ENCODE measurements around the gene CSAD. TPM values are rescaled to one million over a fixed set of nuclear protein-coding genes. Genes with fewer than 3 reads are reported as not detected.

The CSAD gene
- polyA plus RNA-seq, 1 of the 3 experiments (the other 2 are of a cell fraction), result 32.2 TPM

DNA sequence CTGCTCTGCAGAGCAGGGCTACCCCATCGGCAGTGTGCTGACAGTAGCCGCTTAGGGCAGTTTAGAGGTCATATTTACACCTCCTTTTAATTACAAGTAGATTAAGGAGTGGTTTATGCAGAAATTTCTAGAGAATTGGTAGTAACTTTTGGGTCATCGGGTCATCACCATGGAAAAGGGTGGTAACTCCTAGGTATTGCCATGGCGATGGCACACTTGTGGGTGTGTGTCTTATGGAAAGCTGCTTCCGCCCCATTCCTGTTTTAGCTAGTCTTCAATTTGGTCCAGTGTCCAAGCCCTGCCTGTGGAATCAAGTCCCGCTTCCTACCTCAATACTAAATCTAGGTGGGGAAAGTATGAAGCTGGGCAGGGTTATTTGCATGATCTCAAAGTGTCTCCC, 29.7 kb downstream of the CSAD start:
- WGBS (ENCODE audit: low lambda C conversion rate), result 77% methylated on average over 6 of the region's 6 CpGs
- Histone ChIP-seq H4K20me1 (ENCODE audit: insufficient read depth) (no peaks in the 10 kb centered on the region), H3K9ac (no peak overlapping the region), H3K9me3 (no peaks in the 10 kb centered on the region), H3K27me3 (ENCODE audit: insufficient read depth) (no peaks in the 10 kb centered on the region), H3F3A (replicated peaks; ENCODE audit: insufficient read depth) (peaks cover 7% of the 10 kb centered on the region), H3K9me2 (no peaks in the 10 kb centered on the region), H3K79me2 (ENCODE audit: insufficient read depth) (no peaks in the 10 kb centered on the region), H3K4me1 (ENCODE audit: control insufficient read depth in 1 of 2, insufficient read depth in 2 of 2, low read depth in 1 of 2, low read length in 1 of 2) (no peaks in the 10 kb centered on the region; a peak in 1 of 4 replicates), H3K4me2 (no peak overlapping the region), H3K27ac (ENCODE audit: low read depth in 2 of 2, low read length in 1 of 2) (no peak overlapping the region), H3K4me3 (ENCODE audit: low read depth in 2 of 2, low read length in 1 of 2) (no peak overlapping the region), H2AFZ (ENCODE audit: low read depth) (no peak overlapping the region), H3K36me3 (replicated peaks in 1 of 2; ENCODE audit: control insufficient read depth in 1 of 2, insufficient read depth in 2 of 2, low read length in 1 of 2) (no peaks in the 10 kb centered on the region)
- TF ChIP-seq ELF1 (IDR thresholded peaks at IDR 0.05), result no peak
- TF ChIP-seq YY1 (IDR thresholded peaks at IDR 0.05; ENCODE audit: low read depth), result no peak
- TF ChIP-seq RXRA (IDR thresholded peaks at IDR 0.05; ENCODE audit: borderline replicate concordance, low read depth), result no peak
- no peak for TF ChIP-seq POLR2AphosphoS5 (IDR thresholded peaks at IDR 0.05; ENCODE audit: low read depth, low read length)
- TF ChIP-seq, protein P1, sequence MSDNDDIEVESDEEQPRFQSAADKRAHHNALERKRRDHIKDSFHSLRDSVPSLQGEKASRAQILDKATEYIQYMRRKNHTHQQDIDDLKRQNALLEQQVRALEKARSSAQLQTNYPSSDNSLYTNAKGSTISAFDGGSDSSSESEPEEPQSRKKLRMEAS (IDR thresholded peaks at IDR 0.05; ENCODE audit: low read depth), result no peak
- TF ChIP-seq RFX5 (IDR thresholded peaks at IDR 0.05; ENCODE audit: low read length), result no peak
- no peak for TF ChIP-seq NFIC (IDR thresholded peaks at IDR 0.05; ENCODE audit: borderline replicate concordance)
- TF ChIP-seq, protein P2, sequence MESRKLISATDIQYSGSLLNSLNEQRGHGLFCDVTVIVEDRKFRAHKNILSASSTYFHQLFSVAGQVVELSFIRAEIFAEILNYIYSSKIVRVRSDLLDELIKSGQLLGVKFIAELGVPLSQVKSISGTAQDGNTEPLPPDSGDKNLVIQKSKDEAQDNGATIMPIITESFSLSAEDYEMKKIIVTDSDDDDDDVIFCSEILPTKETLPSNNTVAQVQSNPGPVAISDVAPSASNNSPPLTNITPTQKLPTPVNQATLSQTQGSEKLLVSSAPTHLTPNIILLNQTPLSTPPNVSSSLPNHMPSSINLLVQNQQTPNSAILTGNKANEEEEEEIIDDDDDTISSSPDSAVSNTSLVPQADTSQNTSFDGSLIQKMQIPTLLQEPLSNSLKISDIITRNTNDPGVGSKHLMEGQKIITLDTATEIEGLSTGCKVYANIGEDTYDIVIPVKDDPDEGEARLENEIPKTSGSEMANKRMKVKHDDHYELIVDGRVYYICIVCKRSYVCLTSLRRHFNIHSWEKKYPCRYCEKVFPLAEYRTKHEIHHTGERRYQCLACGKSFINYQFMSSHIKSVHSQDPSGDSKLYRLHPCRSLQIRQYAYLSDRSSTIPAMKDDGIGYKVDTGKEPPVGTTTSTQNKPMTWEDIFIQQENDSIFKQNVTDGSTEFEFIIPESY (IDR thresholded peaks at IDR 0.05; ENCODE audit: borderline replicate concordance, low read depth), result no peak
- TF ChIP-seq FOSL2 (IDR thresholded peaks at IDR 0.05; ENCODE audit: borderline replicate concordance, low read depth), result no peak
- no peak for TF ChIP-seq CHD2 (IDR thresholded peaks at IDR 0.05; ENCODE audit: low read length, partially characterized antibody)
- TF ChIP-seq MEF2A (IDR thresholded peaks at IDR 0.05; ENCODE audit: borderline replicate concordance, low read depth), result no peak
- TF ChIP-seq, protein P3, sequence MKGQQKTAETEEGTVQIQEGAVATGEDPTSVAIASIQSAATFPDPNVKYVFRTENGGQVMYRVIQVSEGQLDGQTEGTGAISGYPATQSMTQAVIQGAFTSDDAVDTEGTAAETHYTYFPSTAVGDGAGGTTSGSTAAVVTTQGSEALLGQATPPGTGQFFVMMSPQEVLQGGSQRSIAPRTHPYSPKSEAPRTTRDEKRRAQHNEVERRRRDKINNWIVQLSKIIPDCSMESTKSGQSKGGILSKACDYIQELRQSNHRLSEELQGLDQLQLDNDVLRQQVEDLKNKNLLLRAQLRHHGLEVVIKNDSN (IDR thresholded peaks at IDR 0.05; ENCODE audit: borderline replicate concordance, low read depth), result no peak
- no peak for DNase-seq
- CTCF ChIA-PET, result interaction anchor here (0.7 to 1.2 kb wide), 5 partner anchors 9 to 106 kb away, joined by 3 to 5 read pairs (median 3); no protein-coding TSS in a partner anchor
- POLR2A ChIA-PET, result no interaction called here

DNA sequence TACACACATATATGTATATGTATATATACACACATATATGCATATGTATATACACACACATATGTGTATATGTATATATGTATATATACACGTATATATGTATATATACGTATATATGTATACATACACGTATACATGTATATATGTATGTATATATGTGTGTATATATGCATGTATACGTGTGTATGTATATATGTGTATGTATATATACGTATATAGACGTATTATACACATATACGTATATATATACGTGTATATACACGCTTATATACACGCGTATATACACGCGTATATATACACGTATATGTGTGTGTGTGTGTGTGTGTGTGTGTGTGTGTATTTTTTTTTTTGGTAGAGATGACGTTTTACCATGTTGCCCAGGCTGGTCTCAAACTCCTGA, 33.1 kb downstream of the CSAD start:
- no peaks in the 10 kb centered on the region for H3K79me2 ChIP-seq (ENCODE audit: insufficient read depth)
- TF ChIP-seq FOSL2 (IDR thresholded peaks at IDR 0.05; ENCODE audit: borderline replicate concordance, low read depth), result no peak
- TF ChIP-seq, protein P4, sequence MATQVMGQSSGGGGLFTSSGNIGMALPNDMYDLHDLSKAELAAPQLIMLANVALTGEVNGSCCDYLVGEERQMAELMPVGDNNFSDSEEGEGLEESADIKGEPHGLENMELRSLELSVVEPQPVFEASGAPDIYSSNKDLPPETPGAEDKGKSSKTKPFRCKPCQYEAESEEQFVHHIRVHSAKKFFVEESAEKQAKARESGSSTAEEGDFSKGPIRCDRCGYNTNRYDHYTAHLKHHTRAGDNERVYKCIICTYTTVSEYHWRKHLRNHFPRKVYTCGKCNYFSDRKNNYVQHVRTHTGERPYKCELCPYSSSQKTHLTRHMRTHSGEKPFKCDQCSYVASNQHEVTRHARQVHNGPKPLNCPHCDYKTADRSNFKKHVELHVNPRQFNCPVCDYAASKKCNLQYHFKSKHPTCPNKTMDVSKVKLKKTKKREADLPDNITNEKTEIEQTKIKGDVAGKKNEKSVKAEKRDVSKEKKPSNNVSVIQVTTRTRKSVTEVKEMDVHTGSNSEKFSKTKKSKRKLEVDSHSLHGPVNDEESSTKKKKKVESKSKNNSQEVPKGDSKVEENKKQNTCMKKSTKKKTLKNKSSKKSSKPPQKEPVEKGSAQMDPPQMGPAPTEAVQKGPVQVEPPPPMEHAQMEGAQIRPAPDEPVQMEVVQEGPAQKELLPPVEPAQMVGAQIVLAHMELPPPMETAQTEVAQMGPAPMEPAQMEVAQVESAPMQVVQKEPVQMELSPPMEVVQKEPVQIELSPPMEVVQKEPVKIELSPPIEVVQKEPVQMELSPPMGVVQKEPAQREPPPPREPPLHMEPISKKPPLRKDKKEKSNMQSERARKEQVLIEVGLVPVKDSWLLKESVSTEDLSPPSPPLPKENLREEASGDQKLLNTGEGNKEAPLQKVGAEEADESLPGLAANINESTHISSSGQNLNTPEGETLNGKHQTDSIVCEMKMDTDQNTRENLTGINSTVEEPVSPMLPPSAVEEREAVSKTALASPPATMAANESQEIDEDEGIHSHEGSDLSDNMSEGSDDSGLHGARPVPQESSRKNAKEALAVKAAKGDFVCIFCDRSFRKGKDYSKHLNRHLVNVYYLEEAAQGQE (IDR thresholded peaks at IDR 0.05; ENCODE audit: low read depth, low read length), result no peak
- no peaks in the 10 kb centered on the region for H3K27me3 ChIP-seq (ENCODE audit: insufficient read depth)
- 82% methylated on average over 15 of the region's 15 CpGs for WGBS (ENCODE audit: low lambda C conversion rate)
- ChIA-PET CTCF (no interaction called here), POLR2A (no interaction called here)
- no peak overlapping the region for H3K27ac ChIP-seq (ENCODE audit: low read depth in 2 of 2, low read length in 1 of 2)
- H3K9ac ChIP-seq, result no peak overlapping the region
- H3K4me1 ChIP-seq (ENCODE audit: control insufficient read depth in 1 of 2, insufficient read depth in 2 of 2, low read depth in 1 of 2, low read length in 1 of 2), result no peaks in the 10 kb centered on the region
- no peak overlapping the region for H2AFZ ChIP-seq (ENCODE audit: low read depth)
- no peaks in the 10 kb centered on the region for H3K36me3 ChIP-seq (replicated peaks in 1 of 2; ENCODE audit: control insufficient read depth in 1 of 2, insufficient read depth in 2 of 2, low read length in 1 of 2)
- no peak overlapping the region for H3K4me2 ChIP-seq
- no peak overlapping the region for H3K4me3 ChIP-seq (ENCODE audit: low read depth in 2 of 2, low read length in 1 of 2)
- H3K9me2 ChIP-seq, result no peaks in the 10 kb centered on the region
- H3K9me3 ChIP-seq, result no peaks in the 10 kb centered on the region
- DNase-seq, result no peak
- H3F3A ChIP-seq (replicated peaks; ENCODE audit: insufficient read depth), result peaks cover 7% of the 10 kb centered on the region
- no peaks in the 10 kb centered on the region for H4K20me1 ChIP-seq (ENCODE audit: insufficient read depth)
